ENCODE measurements around the gene SMIM31. TPM values are rescaled to one million over a fixed set of nuclear protein-coding genes. Genes with fewer than 3 reads are reported as not detected.

Gene SMIM31
- polyA plus RNA-seq, 1 donor (not counting 4 experiments of a cell fraction or from before 2014, with no cell fraction given) = not detected

DNA sequence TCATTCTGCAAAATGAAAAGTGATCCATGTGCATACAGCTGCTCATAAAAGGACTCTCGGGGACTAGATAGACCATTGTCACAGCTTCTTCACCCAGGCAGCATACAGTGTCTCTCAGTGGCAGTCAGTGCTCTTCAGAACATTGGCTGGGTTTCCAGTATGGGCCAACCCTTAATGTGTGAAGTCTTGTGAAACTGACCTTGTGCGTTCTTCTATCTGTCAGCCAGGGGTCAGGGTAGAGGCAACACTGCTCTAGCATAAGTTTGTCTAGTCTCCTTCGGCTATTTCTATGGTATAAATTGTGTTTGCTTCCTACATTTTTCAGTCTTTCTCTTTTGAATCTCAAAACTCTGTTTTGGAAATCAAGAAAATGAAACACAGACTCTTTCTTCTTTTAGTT, 37.0 kb upstream of the SMIM31 start:
- Histone ChIP-seq H2AFZ (ENCODE audit: control insufficient read depth, low read length) (no peak overlapping the region), H3K79me2 (ENCODE audit: control insufficient read depth, insufficient read depth, low read length) (no peaks in the 10 kb centered on the region), H3K4me1 (ENCODE audit: control insufficient read depth, extremely low read depth, insufficient read depth, low read length) (no peaks in the 10 kb centered on the region), H3K27me3 (ENCODE audit: control insufficient read depth, extremely low read depth, insufficient read depth, low read length) (no peaks in the 10 kb centered on the region), H3K36me3 (ENCODE audit: control insufficient read depth in 2 of 2, extremely low read depth in 1 of 2, insufficient read depth in 2 of 2, low read length in 2 of 2) (no peaks in the 10 kb centered on the region), H3K9ac (ENCODE audit: control insufficient read depth, extremely low read depth, insufficient read depth, low read length) (no peak overlapping the region), H3K27ac (ENCODE audit: control insufficient read depth, insufficient read depth, low read length) (no peak overlapping the region), H3K4me3 (ENCODE audit: control insufficient read depth in 2 of 3, extremely low read depth in 1 of 3, insufficient read depth in 2 of 3, low read depth in 1 of 3, low read length in 3 of 3) (no peak overlapping the region), H3K9me1 (ENCODE audit: control insufficient read depth, extremely low read depth, insufficient read depth, low read length) (no peaks in the 10 kb centered on the region), H3K9me3 (ENCODE audit: control insufficient read depth, low read depth, low read length) (no peaks in the 10 kb centered on the region), H4K20me1 (ENCODE audit: control insufficient read depth, extremely low read depth, insufficient read depth, low read length) (no peaks in the 10 kb centered on the region), H3K4me2 (ENCODE audit: control insufficient read depth, extremely low read depth, insufficient read depth, low read depth, low read length) (no peak overlapping the region)
- no peak for FAIRE-seq
- no peak for TF ChIP-seq EZH2 (IDR thresholded peaks at IDR 0.05; ENCODE audit: low read length)
- TF ChIP-seq CTCF (optimal IDR thresholded peaks at IDR 0.05 in 1 of 3, IDR thresholded peaks at IDR 0.05 in 1 of 3, conservative IDR thresholded peaks at IDR 0.05 in 1 of 3; ENCODE audit: extremely low read depth in 1 of 3, insufficient read depth in 2 of 3, low read length in 3 of 3) = peak in 2 of 3 experiments; percentile 11 to 14
- dilution Hi-C loops (cut with MboI; ENCODE audit: extremely low pct_ligation_motif_present, low sequenced_read_pairs) = no loop called here
- no peak for DNase-seq (ENCODE audit: low read depth, low spot score)

GRCh38 chr4:164718827-164719226, 35.1 kb upstream of the SMIM31 start:
- dilution Hi-C loops (cut with MboI; ENCODE audit: extremely low pct_ligation_motif_present, low sequenced_read_pairs) = no loop called here
- Histone ChIP-seq H3K9me1 (ENCODE audit: control insufficient read depth, extremely low read depth, insufficient read depth, low read length) (no peaks in the 10 kb centered on the region), H3K27me3 (ENCODE audit: control insufficient read depth, extremely low read depth, insufficient read depth, low read length) (no peaks in the 10 kb centered on the region), H3K27ac (ENCODE audit: control insufficient read depth, insufficient read depth, low read length) (no peak overlapping the region), H3K9ac (ENCODE audit: control insufficient read depth, extremely low read depth, insufficient read depth, low read length) (no peak overlapping the region), H2AFZ (ENCODE audit: control insufficient read depth, low read length) (no peak overlapping the region), H3K79me2 (ENCODE audit: control insufficient read depth, insufficient read depth, low read length) (no peaks in the 10 kb centered on the region), H3K9me3 (ENCODE audit: control insufficient read depth, low read depth, low read length) (no peaks in the 10 kb centered on the region), H3K4me3 (ENCODE audit: control insufficient read depth in 2 of 3, extremely low read depth in 1 of 3, insufficient read depth in 2 of 3, low read depth in 1 of 3, low read length in 3 of 3) (no peak overlapping the region), H4K20me1 (ENCODE audit: control insufficient read depth, extremely low read depth, insufficient read depth, low read length) (no peaks in the 10 kb centered on the region), H3K4me1 (ENCODE audit: control insufficient read depth, extremely low read depth, insufficient read depth, low read length) (no peaks in the 10 kb centered on the region), H3K4me2 (ENCODE audit: control insufficient read depth, extremely low read depth, insufficient read depth, low read depth, low read length) (no peak overlapping the region), H3K36me3 (ENCODE audit: control insufficient read depth in 2 of 2, extremely low read depth in 1 of 2, insufficient read depth in 2 of 2, low read length in 2 of 2) (no peaks in the 10 kb centered on the region)
- TF ChIP-seq CTCF (optimal IDR thresholded peaks at IDR 0.05 in 1 of 3, IDR thresholded peaks at IDR 0.05 in 1 of 3, conservative IDR thresholded peaks at IDR 0.05 in 1 of 3; ENCODE audit: extremely low read depth in 1 of 3, insufficient read depth in 2 of 3, low read length in 3 of 3) (no peak), EZH2 (IDR thresholded peaks at IDR 0.05; ENCODE audit: low read length) (no peak)
- FAIRE-seq = no peak
- no peak for DNase-seq (ENCODE audit: low read depth, low spot score)

Data from keratinocyte (primary cell).